Left colon (tissue), 2 donors: ENCODE measurements around the gene KRTAP9-8. TPM values are rescaled to one million over a fixed set of nuclear protein-coding genes. Genes with fewer than 3 reads are reported as not detected.
"Not testable (repeated sequence)": the region's sequence is repeated elsewhere in the genome, so short reads cannot be mapped to it uniquely, and the experiment has no call there.

ENCODE experiments used
- ATAC-seq: fragments of 200-7000 bp; cut with Tn5 transposase; one replicate; pipeline ENCODE4 v1.9.1; 2020; ENCODE audit warnings: mild to moderate bottlenecking, moderate library complexity
- DNase-seq, 2 donors: peaks; one replicate each; pipeline ENCODE4 v3.0.0-alpha.2; 2020
- intact Hi-C, 2 donors: fragments of 100-400 bp; cut with DNase I in 1 of 2; cut with micrococcal nuclease in 1 of 2; formaldehyde crosslinking; loops; one replicate each; pipeline versions ENCODE4 v1.11.2 to v1.14.0; 2022; cut with DNase I, micrococcal nuclease
- total RNA-seq, 2 donors: library from RNA; stranded (reverse); fragmentation: NEBNext Ultra II Directional; extraction: Animal tissue kit (Norgen Biotek cat#: 25700); gene quantifications; one replicate each; pipeline ENCODE4 v1.2.1, GENCODE V29; 2021
- donor health status: DM: no; HTN: no; CAD: no.
- donor health status: DM: yes; HTN: yes; CAD: no.

Gene KRTAP9-8
- total RNA-seq, 2 donors from 2014 or later, result not detected

DNA sequence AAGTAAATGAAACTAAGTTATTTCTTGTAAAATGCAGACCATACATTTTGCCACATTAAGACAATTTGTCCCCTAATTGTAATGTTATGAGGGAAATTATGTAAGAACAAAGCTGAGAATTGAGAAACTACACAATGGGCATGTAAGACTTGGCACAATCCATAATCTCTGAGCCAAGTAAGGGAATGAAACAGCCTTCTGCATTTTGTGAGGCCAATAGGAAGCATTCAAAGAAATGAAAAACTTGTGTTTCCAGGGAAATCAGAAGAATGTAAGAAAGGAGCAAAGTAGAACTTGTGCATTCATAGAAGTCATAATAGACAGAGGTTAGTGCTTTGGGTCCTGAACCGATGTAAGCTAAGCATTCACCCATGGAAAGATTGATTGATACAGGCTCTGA is 13.5 kb downstream of the KRTAP9-8 start:
- no peak for DNase-seq
- no peak for ATAC-seq
- intact Hi-C loops, result no loop called here

DNA sequence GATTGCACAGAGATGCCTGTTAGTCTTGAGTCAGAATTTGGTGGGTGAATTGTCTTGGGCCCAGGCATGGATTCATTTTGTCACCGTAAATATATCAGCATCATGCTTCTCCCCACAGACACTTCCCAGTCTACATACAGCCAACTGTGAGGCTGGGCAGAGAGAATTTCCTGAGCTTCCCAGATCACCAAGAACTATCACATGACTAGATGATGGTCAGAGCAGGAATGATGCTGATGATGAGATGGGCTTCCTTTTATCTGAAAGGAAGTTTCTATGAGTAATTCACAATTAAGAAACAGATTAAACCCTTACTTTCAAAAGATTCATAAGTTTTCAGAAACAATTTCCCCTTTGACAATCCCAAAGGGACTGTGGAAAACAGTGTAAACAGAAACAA is 17.1 kb downstream of the KRTAP9-8 start:
- intact Hi-C loops, result no loop called here
- DNase-seq, result no peak
- no peak for ATAC-seq

- intact Hi-C loops, DNase-seq, ATAC-seq: not testable (repeated sequence)
Measured at GRCh38 chr17:41255381-41256290, 17.8 kb downstream of the KRTAP9-8 start, which contains the start of gene KRTAP9-9. TSS of gene KRTAP9-9 (plus strand) at chr17:41255384.

- intact Hi-C loops, result no loop called here
- DNase-seq (no peak), ATAC-seq (no peak)
Measured at GRCh38 chr17:41256291-41256685, 18.5 kb downstream of the KRTAP9-8 start.

- DNase-seq (no peak), ATAC-seq (no peak)
- intact Hi-C loops, result no loop called here
Measured at GRCh38 chr17:41258406-41258805, 20.6 kb downstream of the KRTAP9-8 start.

DNA sequence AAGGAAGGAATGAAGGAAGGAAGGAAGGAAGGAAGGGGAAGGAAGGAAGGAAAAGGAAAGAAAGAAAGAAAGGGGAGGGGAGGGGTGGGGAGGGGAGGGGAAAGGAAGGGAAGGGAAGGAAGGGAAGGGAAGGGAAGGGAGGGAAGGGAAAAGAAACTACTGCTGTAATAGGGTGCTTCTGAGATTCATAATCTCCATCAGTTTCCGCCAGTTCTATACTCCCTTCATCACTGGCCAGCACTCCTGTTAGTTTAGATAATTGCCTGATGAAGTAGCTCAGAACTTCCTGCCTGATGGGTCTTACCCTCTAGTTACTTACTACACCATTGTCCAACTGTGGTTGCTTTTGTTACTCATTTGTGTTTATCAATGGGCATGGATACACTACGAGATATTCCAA is 25.4 kb downstream of the KRTAP9-8 start:
- intact Hi-C loops, result no loop called here
- no peak for ATAC-seq
- DNase-seq, result no peak

DNA sequence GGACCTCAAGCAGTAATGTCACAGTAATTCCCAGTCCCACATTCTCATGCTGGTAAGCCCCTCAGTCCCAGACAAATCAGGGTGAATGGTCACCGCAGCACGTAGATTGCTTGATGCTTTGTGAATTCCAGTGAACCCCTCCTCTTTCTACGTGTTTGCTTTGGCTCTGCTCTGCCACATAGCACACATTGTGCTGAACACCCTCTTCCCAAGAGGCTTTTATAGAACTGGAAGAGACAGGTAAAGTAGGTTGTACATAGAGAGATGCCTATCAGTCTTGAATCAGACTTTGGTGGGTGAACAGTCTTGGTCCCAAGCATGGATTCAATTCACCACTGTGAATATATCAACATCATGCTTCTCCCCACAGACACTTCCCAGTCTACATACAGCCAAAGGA is 26.8 kb downstream of the KRTAP9-8 start:
- intact Hi-C loops, result no loop called here
- no peak for DNase-seq
- no peak for ATAC-seq

DNA sequence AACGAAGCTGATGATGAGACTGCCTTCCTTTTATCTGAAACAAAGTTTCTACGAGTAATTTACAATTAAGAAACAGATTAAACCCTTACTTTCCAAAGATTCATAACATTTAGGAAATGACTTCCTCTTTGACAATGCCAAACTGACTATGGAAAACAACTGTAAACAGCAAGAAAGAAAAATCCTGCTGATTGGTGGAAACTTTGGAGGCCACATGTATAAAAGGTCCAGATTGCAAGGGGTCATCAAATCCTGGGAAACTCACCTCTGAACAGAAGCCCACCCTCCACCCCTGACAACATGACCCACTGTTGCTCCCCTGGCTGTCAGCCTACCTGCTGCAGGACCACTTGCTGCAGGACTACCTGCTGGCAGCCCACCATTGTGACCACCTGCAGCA is 27.3 kb downstream of the KRTAP9-8 start, which contains the start of gene KRTAP9-6:
Gene KRTAP9-6 (plus strand): TSS at position 301 of the 400 bp plus-strand sequence. CDS start 0 bp downstream, at position 301.
- intact Hi-C loops, result no loop called here
- no peak for DNase-seq
- no peak for ATAC-seq

DNA sequence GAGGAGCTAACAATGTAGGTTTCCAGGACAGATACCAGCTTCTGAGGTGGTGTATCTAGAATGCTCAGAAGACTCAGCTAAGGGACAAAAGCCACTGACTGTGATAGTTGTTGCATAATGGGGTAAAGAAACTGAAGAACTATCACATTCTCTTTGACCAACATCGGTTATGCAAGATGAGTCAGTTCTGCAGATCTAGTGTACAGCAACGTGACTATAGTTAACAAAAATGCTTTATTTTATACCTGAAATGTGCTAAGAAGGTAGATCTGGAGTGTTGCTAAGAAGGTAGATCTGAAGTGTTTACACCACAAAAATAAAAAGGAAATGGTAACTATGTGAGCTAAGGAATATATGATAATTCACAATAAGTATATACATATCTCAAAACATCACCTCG is 29.9 kb downstream of the KRTAP9-8 start:
- intact Hi-C loops, result no loop called here
- DNase-seq (no peak), ATAC-seq (no peak)

DNA sequence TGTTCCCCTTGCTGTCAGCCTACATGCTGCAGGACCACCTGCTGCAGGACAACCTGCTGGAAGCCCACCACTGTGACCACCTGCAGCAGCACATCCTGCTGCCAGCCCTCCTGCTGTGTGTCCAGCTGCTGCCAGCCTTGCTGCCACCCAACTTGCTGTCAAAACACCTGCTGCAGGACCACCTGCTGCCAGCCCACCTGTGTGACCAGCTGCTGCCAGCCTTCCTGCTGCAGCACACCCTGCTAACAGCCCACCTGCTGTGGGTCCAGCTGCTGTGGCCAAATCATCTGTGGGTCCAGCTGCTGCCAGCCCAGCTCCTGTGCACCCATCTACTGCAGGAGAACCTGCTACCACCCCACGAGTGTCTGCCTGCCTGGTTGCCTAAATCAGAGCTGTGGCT is 33.5 kb downstream of the KRTAP9-8 start:
- DNase-seq, intact Hi-C loops, ATAC-seq: not testable (repeated sequence)

DNA sequence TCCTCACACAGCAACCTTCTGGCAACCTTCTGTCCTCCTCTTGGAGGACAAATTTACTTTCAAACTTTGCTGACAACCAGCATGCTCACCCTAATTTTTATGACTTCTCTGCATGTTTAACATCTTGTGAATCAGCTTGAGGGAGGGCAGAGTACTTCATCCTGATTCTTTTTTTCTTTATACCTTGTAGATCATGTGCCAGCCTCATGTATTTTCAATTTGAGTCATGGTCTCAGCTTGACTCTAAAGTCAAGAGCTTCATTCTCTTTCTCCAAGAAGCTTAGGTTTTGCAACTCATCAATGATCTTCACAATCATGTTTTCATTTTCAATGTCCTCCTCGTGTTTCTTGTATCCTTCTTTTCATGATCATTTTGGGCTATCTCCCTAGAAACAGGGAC is 34.1 kb downstream of the KRTAP9-8 start:
- intact Hi-C loops, result no loop called here
- ATAC-seq (no peak), DNase-seq (no peak)

- ATAC-seq, intact Hi-C loops, DNase-seq: not testable (repeated sequence)
Measured at GRCh38 chr17:41275648-41276190, 37.9 kb downstream of the KRTAP9-8 start, which contains the start of gene KRTAP9-7. TSS of gene KRTAP9-7 (plus strand) at chr17:41275698. CDS start at chr17:41275698, 0 bp downstream.

DNA sequence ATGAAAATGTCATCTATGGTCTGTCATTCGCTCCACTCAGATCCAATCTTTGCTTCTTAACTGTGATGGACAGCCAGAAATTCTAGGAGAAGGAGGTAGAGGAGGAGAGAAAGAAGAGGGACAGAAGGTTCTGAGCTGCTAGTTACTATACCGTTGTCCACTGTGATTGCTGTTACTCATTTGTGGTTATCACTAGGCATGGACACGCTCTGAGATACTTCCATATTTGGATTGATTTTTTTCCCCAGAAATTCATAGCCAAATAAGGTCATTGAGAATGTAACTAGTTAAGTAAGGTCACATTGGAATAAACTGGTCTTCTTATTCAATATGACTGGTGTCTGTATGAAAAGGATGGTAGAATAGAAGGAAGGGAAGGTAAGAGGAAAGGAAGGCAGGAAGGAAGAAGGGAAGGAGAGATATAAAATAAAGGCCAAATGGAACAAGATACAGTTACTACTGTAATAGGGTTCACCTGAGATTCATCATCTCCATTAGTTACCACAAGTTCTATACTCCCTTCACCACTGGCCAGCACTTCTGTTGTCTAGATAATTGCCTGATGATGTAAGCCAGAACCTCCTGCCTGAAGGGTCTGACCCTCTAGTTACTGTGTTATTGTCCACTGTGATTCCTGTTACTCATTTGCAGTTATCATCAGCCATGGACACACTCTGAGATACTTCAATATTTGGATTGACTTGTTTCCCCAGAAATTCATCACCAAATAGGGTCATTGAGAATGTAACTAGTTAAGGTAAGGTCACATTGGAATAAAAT is 40.6 kb downstream of the KRTAP9-8 start:
- DNase-seq (no peak), ATAC-seq (no peak)
- intact Hi-C loops, result no loop called here

DNA sequence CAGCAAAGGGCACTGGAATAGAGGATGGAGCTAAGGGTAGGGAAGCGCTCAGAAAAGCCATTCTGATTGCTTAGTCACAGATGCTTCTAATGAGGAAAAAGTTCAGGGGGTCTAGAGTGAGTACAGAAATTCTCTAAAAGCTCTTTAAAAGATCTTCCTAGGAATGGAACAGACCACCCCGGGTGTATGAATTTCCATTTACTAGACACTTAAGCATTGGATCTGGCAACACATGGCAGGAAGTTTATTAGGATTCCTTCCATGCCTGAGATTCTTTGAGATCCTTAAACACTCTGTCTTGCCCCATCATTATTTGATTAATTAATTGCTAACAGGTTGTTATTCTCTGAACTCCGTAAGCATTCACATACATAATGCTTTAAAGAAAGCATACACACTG is 46.2 kb downstream of the KRTAP9-8 start:
- DNase-seq (no peak), ATAC-seq (no peak)
- intact Hi-C loops, result no loop called here

DNA sequence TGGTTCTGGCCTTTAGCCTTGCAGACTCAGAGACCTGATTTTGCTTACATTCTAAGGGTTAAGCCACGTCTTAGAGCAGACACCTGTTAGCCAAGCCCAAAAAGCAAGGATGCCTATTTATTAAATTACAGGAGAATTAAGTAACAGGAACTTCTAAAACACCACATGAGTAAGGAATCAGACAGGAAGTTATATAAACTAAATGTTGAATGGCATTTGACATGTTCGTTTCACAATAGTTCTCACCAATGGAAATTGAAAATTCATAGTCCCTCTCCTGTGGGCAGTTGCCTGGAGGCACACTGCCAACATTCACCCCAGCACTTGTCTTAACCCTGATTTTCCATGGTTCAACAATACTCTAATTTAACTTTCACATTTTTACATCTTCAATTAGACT is 46.7 kb downstream of the KRTAP9-8 start:
- intact Hi-C loops, result no loop called here
- ATAC-seq (no peak), DNase-seq (no peak)

DNA sequence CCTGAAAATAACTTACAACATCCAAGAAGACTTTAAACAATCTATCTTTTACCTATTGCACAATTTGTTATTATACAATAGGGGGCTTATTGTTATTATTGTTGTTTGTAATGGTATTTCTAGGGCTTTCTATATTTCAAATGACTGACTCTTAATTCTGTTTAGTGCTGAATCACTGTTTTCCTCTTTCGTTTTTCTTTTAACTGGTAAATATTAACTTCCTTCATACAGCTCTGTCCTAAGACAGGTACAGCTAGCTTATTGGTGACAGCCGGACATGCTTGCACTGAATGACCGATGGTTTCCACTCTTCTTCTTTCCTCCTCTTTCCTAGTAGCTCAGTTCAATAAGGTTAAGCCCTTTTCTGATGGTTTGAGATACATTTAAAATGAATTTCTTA is 49.3 kb downstream of the KRTAP9-8 start:
- ATAC-seq (no peak), DNase-seq (no peak)
- intact Hi-C loops, result no loop called here
